Neural cell (in vitro differentiated cells): ENCODE data around the gene NFATC3.

Experiments used
- EP300 ChIP-seq: fragments of 450-650 bp; conservative IDR thresholded peaks from 2 replicates; pipeline ENCODE4 v1.6.1; 2014; ENCODE audit warnings: antibody characterized with exemption, mild to moderate bottlenecking, moderate library complexity; ENCODE audit not compliant: poor library complexity, severe bottlenecking
- EZH2 ChIP-seq: fragments of 200-600, 300-800 bp; shearing (Covaris generic), sonication (generic); IDR thresholded peaks from 2 replicates; pipeline ENCODE4 v1.6.1; 2014; ENCODE audit warnings: antibody characterized with exemption, low read length, borderline replicate concordance, mild to moderate bottlenecking; ENCODE audit not compliant: insufficient read depth, poor library complexity, severe bottlenecking
- POLR2AphosphoS5 ChIP-seq: IDR thresholded peaks from 2 replicates; pipeline ENCODE4 v1.6.1; 2012
- RAD21 ChIP-seq: fragments of 450-650 bp; conservative IDR thresholded peaks from 2 replicates; pipeline ENCODE4 v1.6.1; 2014; ENCODE audit warnings: antibody characterized with exemption, mild to moderate bottlenecking, moderate library complexity
- TAF1 ChIP-seq: IDR thresholded peaks from 2 replicates; pipeline ENCODE4 v1.6.1; 2012; ENCODE audit warnings: low read depth
- TF ChIP-seq, protein P1 (sequence below): fragments of 450-650 bp; IDR thresholded peaks from 2 replicates; pipeline ENCODE4 v1.5.1; 2014; ENCODE audit warnings: antibody characterized with exemption, mild to moderate bottlenecking, moderate library complexity; ENCODE audit not compliant: poor library complexity, severe bottlenecking

DNA sequence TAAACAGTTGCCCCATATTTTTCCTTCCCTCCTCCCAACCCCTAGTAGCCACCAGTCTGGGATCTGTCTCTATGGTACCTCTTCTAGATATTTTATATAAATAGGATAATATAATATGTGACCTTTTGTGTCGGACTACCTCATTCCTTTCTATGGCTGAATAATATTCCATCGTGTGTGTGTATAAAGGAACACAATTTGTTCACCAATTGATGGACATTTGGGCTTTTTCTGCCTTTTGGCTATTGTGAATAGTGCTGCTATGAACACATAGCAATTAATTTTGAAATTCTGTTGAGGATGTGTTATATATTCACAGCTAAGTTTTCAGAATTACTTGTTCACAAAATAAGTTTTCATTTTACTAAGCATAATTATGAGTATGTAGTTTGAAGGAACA, 2.5 kb downstream of the NFATC3 start:
- TF ChIP-seq RAD21 (no peak), EZH2 (no peak), EP300 (no peak), TAF1 (no peak), POLR2AphosphoS5 (no peak)
- TF ChIP-seq, protein P1, sequence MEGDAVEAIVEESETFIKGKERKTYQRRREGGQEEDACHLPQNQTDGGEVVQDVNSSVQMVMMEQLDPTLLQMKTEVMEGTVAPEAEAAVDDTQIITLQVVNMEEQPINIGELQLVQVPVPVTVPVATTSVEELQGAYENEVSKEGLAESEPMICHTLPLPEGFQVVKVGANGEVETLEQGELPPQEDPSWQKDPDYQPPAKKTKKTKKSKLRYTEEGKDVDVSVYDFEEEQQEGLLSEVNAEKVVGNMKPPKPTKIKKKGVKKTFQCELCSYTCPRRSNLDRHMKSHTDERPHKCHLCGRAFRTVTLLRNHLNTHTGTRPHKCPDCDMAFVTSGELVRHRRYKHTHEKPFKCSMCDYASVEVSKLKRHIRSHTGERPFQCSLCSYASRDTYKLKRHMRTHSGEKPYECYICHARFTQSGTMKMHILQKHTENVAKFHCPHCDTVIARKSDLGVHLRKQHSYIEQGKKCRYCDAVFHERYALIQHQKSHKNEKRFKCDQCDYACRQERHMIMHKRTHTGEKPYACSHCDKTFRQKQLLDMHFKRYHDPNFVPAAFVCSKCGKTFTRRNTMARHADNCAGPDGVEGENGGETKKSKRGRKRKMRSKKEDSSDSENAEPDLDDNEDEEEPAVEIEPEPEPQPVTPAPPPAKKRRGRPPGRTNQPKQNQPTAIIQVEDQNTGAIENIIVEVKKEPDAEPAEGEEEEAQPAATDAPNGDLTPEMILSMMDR = no peak
